Esophagus squamous epithelium (tissue), 4 donors: ENCODE measurements around the gene GALNT17.

Experiments
- POLR2A ChIP-seq, 4 donors: fragments of 450-650 bp; IDR thresholded peaks; one replicate each; pipeline ENCODE4 v1.6.1; 2017; ENCODE audit warnings: antibody characterized with exemption in 4 of 4, mild to moderate bottlenecking in 4 of 4, moderate library complexity in 3 of 4
- TF ChIP-seq, protein P1 (sequence below), 6 experiments: fragments of 450-650 bp in 4 of 6; fragments of 200-600 bp in 2 of 6; sonication (generic) in 2 of 6; IDR thresholded peaks; one replicate each; pipeline ENCODE4 v1.5.1; 2016 to 2019; ENCODE audit warnings: antibody characterized with exemption in 6 of 6, mild to moderate bottlenecking in 4 of 6, moderate library complexity in 4 of 6

DNA sequence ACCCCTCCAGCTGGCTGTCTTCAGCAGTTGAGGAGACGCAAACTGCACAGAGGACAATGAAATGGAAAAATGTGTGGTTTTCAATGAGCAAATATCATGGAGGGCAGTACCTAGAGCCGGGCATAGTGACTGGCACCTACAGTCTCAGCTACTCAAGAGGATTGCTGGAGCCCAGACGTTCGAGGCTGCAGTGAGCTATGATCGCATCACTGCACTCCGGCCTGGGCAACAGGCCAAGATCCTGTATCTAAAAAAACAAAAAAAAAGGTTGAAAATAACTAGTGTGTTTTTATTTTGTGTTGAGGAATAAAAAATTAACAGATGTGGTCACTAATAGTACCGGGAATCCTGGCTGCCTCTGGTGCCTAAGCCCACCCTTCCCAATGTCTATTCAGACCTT, 345.5 kb downstream of the GALNT17 start:
- TF ChIP-seq POLR2A (IDR thresholded peaks at IDR 0.05): no peak
- TF ChIP-seq, protein P1, sequence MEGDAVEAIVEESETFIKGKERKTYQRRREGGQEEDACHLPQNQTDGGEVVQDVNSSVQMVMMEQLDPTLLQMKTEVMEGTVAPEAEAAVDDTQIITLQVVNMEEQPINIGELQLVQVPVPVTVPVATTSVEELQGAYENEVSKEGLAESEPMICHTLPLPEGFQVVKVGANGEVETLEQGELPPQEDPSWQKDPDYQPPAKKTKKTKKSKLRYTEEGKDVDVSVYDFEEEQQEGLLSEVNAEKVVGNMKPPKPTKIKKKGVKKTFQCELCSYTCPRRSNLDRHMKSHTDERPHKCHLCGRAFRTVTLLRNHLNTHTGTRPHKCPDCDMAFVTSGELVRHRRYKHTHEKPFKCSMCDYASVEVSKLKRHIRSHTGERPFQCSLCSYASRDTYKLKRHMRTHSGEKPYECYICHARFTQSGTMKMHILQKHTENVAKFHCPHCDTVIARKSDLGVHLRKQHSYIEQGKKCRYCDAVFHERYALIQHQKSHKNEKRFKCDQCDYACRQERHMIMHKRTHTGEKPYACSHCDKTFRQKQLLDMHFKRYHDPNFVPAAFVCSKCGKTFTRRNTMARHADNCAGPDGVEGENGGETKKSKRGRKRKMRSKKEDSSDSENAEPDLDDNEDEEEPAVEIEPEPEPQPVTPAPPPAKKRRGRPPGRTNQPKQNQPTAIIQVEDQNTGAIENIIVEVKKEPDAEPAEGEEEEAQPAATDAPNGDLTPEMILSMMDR (IDR thresholded peaks at IDR 0.05): no peak
